NB4 (cell line): ENCODE data around the gene ZMYND15.
"Not testable (repeated sequence)": the region's sequence is repeated elsewhere in the genome, so short reads cannot be mapped to it uniquely, and the experiment has no call there.

Experiments used
- POLR2A ChIP-seq: IDR thresholded peaks from 2 replicates; pipeline ENCODE4 v1.6.1; 2011; ENCODE audit warnings: mild to moderate bottlenecking; ENCODE audit not compliant: insufficient read length; ENCODE audit errors: extremely low read depth
- TF ChIP-seq, protein P1 (sequence below): IDR thresholded peaks from one replicate; pipeline ENCODE4 v1.5.1; 2012; ENCODE audit warnings: low read depth, low read length

GRCh38 chr17:4714340-4715062, 25.1 kb upstream of the ZMYND15 start:
- TF ChIP-seq, protein P1, sequence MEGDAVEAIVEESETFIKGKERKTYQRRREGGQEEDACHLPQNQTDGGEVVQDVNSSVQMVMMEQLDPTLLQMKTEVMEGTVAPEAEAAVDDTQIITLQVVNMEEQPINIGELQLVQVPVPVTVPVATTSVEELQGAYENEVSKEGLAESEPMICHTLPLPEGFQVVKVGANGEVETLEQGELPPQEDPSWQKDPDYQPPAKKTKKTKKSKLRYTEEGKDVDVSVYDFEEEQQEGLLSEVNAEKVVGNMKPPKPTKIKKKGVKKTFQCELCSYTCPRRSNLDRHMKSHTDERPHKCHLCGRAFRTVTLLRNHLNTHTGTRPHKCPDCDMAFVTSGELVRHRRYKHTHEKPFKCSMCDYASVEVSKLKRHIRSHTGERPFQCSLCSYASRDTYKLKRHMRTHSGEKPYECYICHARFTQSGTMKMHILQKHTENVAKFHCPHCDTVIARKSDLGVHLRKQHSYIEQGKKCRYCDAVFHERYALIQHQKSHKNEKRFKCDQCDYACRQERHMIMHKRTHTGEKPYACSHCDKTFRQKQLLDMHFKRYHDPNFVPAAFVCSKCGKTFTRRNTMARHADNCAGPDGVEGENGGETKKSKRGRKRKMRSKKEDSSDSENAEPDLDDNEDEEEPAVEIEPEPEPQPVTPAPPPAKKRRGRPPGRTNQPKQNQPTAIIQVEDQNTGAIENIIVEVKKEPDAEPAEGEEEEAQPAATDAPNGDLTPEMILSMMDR, result not testable (repeated sequence)
- TF ChIP-seq POLR2A, result not testable (repeated sequence)
